PC-3 (cell line): Measurements from ENCODE around the gene CPE. TPM values are rescaled to one million over a fixed set of nuclear protein-coding genes. Genes with fewer than 3 reads are reported as not detected.

Source experiments
- ATAC-seq: fragments of 200-7000 bp; cut with Tn5 transposase; 2 replicates; pipeline ENCODE4 v1.9.1; 2020; ENCODE audit warnings: mild to moderate bottlenecking, moderate library complexity
- BruUV-seq: library from RNA; stranded (reverse); fragments of 400-500 nt; replicated peaks from 2 replicates; lab custom pipeline; 2021; lab: Mats Ljungman, UMichigan
- CTCF ChIA-PET: fragments of 300-600 bp; sonication (Branson Sonifier 250); formaldehyde crosslinking; loops from one replicate; lab custom pipeline; 2022; ENCODE audit warnings: antibody characterized with exemption; lab: Charles Lee
- POLR2A ChIA-PET: fragments of 300-600 bp; sonication (Branson Sonifier 250); formaldehyde crosslinking; loops from one replicate; lab custom pipeline; 2022; ENCODE audit warnings: antibody characterized with exemption; ENCODE audit not compliant: unreplicated experiment; lab: Charles Lee
- DNase-seq: peaks from one replicate; pipeline ENCODE4 v3.0.0-alpha.2; 2015
- H2AFZ ChIP-seq: fragments of 300-600 bp; sonication (generic); 2 replicates; pipeline ENCODE4 v1.6.0; 2016; ENCODE audit warnings: antibody characterized with exemption, low read length
- H3F3A ChIP-seq: fragments of 300-600 bp; sonication (generic); one replicate; pipeline ENCODE4 v1.6.0; 2017; ENCODE audit warnings: antibody characterized with exemption, low read length, control low read depth, mild to moderate bottlenecking; ENCODE audit not compliant: unreplicated experiment
- H3K27ac ChIP-seq: fragments of 300-600 bp; sonication (generic); 2 replicates; pipeline ENCODE4 v1.5.1; 2016; ENCODE audit warnings: mild to moderate bottlenecking, low read length
- H3K27me3 ChIP-seq: fragments of 300-600 bp; sonication (generic); 2 replicates; pipeline ENCODE4 v1.6.1; 2016; ENCODE audit warnings: low read length, mixed read lengths
- H3K36me3 ChIP-seq: fragments of 300-600 bp; sonication (generic); 2 replicates; pipeline ENCODE4 v1.6.1; 2016; ENCODE audit warnings: low read depth, mixed run types, low read length, mixed read lengths
- H3K4me1 ChIP-seq: fragments of 300-600 bp; sonication (generic); 2 replicates; pipeline ENCODE4 v1.5.1; 2016; ENCODE audit warnings: low read length; ENCODE audit not compliant: insufficient read depth
- H3K4me2 ChIP-seq: fragments of 300-600 bp; sonication (generic); 2 replicates; pipeline ENCODE4 v1.6.0; 2016; ENCODE audit warnings: low read length
- H3K4me3 ChIP-seq: fragments of 300-600 bp; sonication (generic); 2 replicates; pipeline ENCODE4 v1.5.1; 2016; ENCODE audit warnings: mild to moderate bottlenecking, low read length, mixed read lengths
- H3K79me2 ChIP-seq: fragments of 300-600 bp; sonication (generic); 2 replicates; pipeline ENCODE4 v1.6.1; 2017; ENCODE audit warnings: low read length, mixed read lengths
- H3K9ac ChIP-seq: fragments of 300-600 bp; sonication (generic); 2 replicates; pipeline ENCODE4 v1.6.0; 2016; ENCODE audit warnings: mild to moderate bottlenecking, low read length
- H3K9me2 ChIP-seq: fragments of 300-600 bp; sonication (generic); replicated peaks from 2 replicates; pipeline ENCODE4 v1.6.1; 2016; ENCODE audit warnings: mixed run types, low read length, mixed read lengths
- H3K9me3 ChIP-seq: fragments of 300-600 bp; sonication (generic); 2 replicates; pipeline ENCODE4 v1.6.1; 2016; ENCODE audit warnings: low read length, mixed read lengths
- H4K20me1 ChIP-seq: fragments of 300-600 bp; sonication (generic); 2 replicates; pipeline ENCODE4 v1.6.1; 2016; ENCODE audit warnings: low read length, mixed read lengths
- EZH2 ChIP-seq: fragments of 300-600 bp; sonication (generic); IDR thresholded peaks from one replicate; pipeline ENCODE4 v1.6.1; 2017; ENCODE audit warnings: antibody characterized with exemption, mild to moderate bottlenecking, low read length; ENCODE audit not compliant: unreplicated experiment
- EZH2phosphoT487 ChIP-seq: fragments of 300-600 bp; sonication (generic); IDR thresholded peaks from 2 replicates; pipeline ENCODE4 v1.6.1; 2018; ENCODE audit warnings: mild to moderate bottlenecking, antibody characterized with exemption, low read length, borderline replicate concordance
- intact Hi-C: fragments of 100-400 bp; cut with micrococcal nuclease; formaldehyde crosslinking; loops from 2 replicates; pipeline ENCODE4 v1.9.0; 2023
- total RNA-seq: library from RNA; depleted of rRNA; stranded (reverse); fragments of >200 nt; gene quantifications from 2 replicates; pipeline ENCODE4 v1.2.3, GENCODE V29; 2014
- TF ChIP-seq, protein P1 (sequence below): fragments of 300-600 bp; sonication (generic); conservative IDR thresholded peaks from 2 replicates; pipeline ENCODE4 v1.5.1; 2017; ENCODE audit warnings: antibody characterized with exemption, low read depth, mild to moderate bottlenecking, low read length

The CPE gene
- total RNA-seq, 1 experiment from 2014 or later, result 15.5 TPM

DNA sequence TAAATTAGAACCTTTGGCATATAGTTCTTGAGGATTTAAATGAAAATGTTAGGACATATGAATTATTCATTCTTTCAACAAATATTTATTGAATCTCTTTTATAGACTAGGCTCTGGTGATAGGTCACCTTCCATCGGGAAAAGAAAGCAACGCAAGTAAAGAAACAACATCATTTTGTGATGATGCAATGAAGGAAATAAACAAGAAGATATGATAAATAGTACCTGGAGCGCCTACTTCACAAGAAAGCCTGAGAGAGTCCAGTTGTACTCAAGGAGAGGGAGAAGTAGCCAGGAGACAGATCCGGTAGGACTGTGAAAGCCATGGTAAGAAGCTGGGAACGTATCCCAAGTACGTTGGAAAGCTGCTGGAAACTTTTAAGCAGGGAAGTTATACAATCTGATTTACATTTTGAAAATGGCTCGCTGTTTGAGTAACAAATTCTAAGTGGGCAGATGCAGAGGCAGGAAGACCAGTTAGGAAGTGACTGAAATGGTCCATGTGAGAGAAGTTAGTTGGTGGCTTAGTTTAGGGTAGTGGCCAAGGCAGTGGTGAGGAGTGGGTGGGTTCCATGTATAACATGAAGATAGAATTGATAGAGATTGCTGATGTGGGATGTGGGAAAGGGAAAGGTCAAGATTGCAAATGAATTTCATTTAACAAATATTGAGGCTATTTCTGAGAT is 17.7 kb upstream of the CPE start:
- Histone ChIP-seq H3K4me1 (no peaks in the 10 kb centered on the region), H3K9me2 (no peaks in the 10 kb centered on the region), H3K27me3 (no peaks in the 10 kb centered on the region), H3K9ac (no peak overlapping the region), H3K79me2 (no peaks in the 10 kb centered on the region), H3F3A (no peaks in the 10 kb centered on the region), H3K4me2 (no peak overlapping the region), H3K27ac (no peak overlapping the region), H3K9me3 (no peaks in the 10 kb centered on the region), H3K36me3 (no peaks in the 10 kb centered on the region), H4K20me1 (no peaks in the 10 kb centered on the region), H3K4me3 (no peak overlapping the region), H2AFZ (no peak overlapping the region)
- no TSS peak for BruUV-seq
- POLR2A ChIA-PET, result no interaction called here
- CTCF ChIA-PET, result no interaction called here
- TF ChIP-seq EZH2phosphoT487, result no peak
- no peak for TF ChIP-seq EZH2
- TF ChIP-seq, protein P1, sequence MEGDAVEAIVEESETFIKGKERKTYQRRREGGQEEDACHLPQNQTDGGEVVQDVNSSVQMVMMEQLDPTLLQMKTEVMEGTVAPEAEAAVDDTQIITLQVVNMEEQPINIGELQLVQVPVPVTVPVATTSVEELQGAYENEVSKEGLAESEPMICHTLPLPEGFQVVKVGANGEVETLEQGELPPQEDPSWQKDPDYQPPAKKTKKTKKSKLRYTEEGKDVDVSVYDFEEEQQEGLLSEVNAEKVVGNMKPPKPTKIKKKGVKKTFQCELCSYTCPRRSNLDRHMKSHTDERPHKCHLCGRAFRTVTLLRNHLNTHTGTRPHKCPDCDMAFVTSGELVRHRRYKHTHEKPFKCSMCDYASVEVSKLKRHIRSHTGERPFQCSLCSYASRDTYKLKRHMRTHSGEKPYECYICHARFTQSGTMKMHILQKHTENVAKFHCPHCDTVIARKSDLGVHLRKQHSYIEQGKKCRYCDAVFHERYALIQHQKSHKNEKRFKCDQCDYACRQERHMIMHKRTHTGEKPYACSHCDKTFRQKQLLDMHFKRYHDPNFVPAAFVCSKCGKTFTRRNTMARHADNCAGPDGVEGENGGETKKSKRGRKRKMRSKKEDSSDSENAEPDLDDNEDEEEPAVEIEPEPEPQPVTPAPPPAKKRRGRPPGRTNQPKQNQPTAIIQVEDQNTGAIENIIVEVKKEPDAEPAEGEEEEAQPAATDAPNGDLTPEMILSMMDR, result no peak
- ATAC-seq (no peak), DNase-seq (no peak)
- intact Hi-C loops, result no loop called here

DNA sequence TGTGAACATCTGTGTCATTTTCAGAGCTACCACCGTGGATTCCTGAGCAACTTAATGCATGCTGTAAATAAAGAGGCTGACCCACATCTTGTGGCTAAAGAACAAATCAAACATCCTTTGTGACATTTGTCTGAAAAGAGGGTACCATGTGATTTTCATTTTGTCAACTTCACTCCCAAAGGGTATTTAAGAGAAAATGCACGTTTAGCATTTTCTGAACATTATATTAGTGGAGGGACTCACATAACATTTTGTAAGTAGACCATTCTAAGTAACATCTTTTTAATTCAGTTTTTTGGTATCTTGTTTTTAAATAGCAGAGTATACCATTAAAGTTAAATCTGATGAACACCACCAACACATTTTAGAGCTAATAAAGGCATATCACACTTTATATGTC is 17.0 kb upstream of the CPE start:
- Histone ChIP-seq H3F3A (no peaks in the 10 kb centered on the region), H3K79me2 (no peaks in the 10 kb centered on the region), H3K4me3 (no peak overlapping the region), H2AFZ (no peak overlapping the region), H3K4me1 (no peaks in the 10 kb centered on the region), H3K27me3 (no peaks in the 10 kb centered on the region), H3K9me3 (no peaks in the 10 kb centered on the region), H3K9ac (no peak overlapping the region), H3K36me3 (no peaks in the 10 kb centered on the region), H3K27ac (no peak overlapping the region), H3K4me2 (no peak overlapping the region), H3K9me2 (no peaks in the 10 kb centered on the region), H4K20me1 (no peaks in the 10 kb centered on the region)
- no peak for TF ChIP-seq EZH2
- TF ChIP-seq, protein P1, result no peak
- TF ChIP-seq EZH2phosphoT487, result no peak
- DNase-seq (no peak), ATAC-seq (no peak)
- ChIA-PET POLR2A (no interaction called here), CTCF (no interaction called here)
- intact Hi-C loops, result no loop called here
- no TSS peak for BruUV-seq

DNA sequence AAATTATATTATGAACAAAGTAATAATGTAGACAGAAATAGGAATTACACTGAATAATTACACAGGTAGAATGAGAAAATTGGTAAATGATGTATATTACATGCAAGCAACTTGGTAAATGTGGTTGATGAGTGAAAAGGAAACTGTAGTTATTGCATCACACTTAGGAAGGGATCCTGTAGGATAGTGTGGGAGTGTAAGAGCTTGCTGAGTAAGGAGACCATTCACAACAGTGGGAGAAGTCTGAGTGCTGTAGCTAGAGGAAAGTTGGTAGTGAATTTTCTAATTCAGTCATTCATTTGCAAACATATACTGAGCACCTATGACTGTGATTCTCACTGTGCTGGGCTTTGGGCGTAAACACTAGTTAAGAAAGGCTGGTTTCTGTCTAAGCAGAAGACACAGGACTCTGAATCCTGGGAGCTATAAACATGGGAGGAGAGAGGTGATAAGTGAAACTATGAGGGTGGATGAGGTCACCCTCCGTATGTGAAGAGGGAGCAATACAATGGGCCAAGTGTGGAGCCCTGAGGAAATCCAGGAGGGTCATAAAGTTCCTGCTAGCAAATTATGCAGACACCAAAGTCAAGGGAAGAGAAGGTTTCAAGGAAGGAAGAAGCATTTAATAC is 14.2 kb upstream of the CPE start:
- DNase-seq (no peak), ATAC-seq (no peak)
- no peak overlapping the region for H3K27ac ChIP-seq
- no peaks in the 10 kb centered on the region for H3K9me3 ChIP-seq
- ChIA-PET POLR2A (no interaction called here), CTCF (no interaction called here)
- TF ChIP-seq, protein P1, result no peak
- TF ChIP-seq EZH2, result no peak
- TF ChIP-seq EZH2phosphoT487, result no peak
- H3K4me3 ChIP-seq, result no peak overlapping the region
- H3K9me2 ChIP-seq, result no peaks in the 10 kb centered on the region
- no peaks in the 10 kb centered on the region for H4K20me1 ChIP-seq
- H3K36me3 ChIP-seq, result no peaks in the 10 kb centered on the region
- no peak overlapping the region for H2AFZ ChIP-seq
- H3F3A ChIP-seq, result no peaks in the 10 kb centered on the region
- H3K9ac ChIP-seq, result no peak overlapping the region
- H3K4me1 ChIP-seq, result no peaks in the 10 kb centered on the region
- BruUV-seq, result no TSS peak
- intact Hi-C loops, result no loop called here
- H3K27me3 ChIP-seq, result no peaks in the 10 kb centered on the region
- H3K4me2 ChIP-seq, result no peak overlapping the region
- no peaks in the 10 kb centered on the region for H3K79me2 ChIP-seq
